GM18907 (cell line): ENCODE measurements around the gene GRWD1.
A peak's percentile ranks its signal among the peaks of the same experiment; 100 is the strongest.
"Not testable (repeated sequence)": the region's sequence is repeated elsewhere in the genome, so short reads cannot be mapped to it uniquely, and the experiment has no call there.

Experiments
- ATAC-seq: cut with Tn5 transposase; IDR thresholded peaks from one replicate; pipeline ENCODE4 v1.9.1; 2021; ENCODE audit warnings: mild to moderate bottlenecking, moderate library complexity; ENCODE audit not compliant: unreplicated experiment

The GRWD1 gene

GRCh38 chr19:48478339-48479256 lies 32.8 kb downstream of the GRWD1 start:
- no peak for ATAC-seq

- ATAC-seq: no peak
Observed at GRCh38 chr19:48479686-48480085, 33.9 kb downstream of the GRWD1 start.

- ATAC-seq: no peak
Observed at GRCh38 chr19:48480183-48480557, 34.4 kb downstream of the GRWD1 start.

- peak; percentile 42 for ATAC-seq
Observed at GRCh38 chr19:48480558-48481500, 35.0 kb downstream of the GRWD1 start.

GRCh38 chr19:48481846-48482639 lies 36.3 kb downstream of the GRWD1 start:
- ATAC-seq: no peak

- no peak for ATAC-seq
Observed at GRCh38 chr19:48483301-48483700, 37.5 kb downstream of the GRWD1 start.

- ATAC-seq: no peak
Observed at GRCh38 chr19:48484247-48484893, 38.6 kb downstream of the GRWD1 start.

GRCh38 chr19:48484931-48485612 lies 39.3 kb downstream of the GRWD1 start:
- no peak for ATAC-seq

- ATAC-seq: not testable (repeated sequence)
Observed at GRCh38 chr19:48486706-48487105, 40.9 kb downstream of the GRWD1 start.

- ATAC-seq: no peak
Observed at GRCh38 chr19:48487544-48487943, 41.8 kb downstream of the GRWD1 start.

GRCh38 chr19:48487948-48488347 lies 42.2 kb downstream of the GRWD1 start:
- no peak for ATAC-seq

- ATAC-seq: not testable (repeated sequence)
Observed at GRCh38 chr19:48488478-48488877, 42.7 kb downstream of the GRWD1 start.

- no peak for ATAC-seq
Observed at GRCh38 chr19:48489608-48490216, 43.9 kb downstream of the GRWD1 start.

- ATAC-seq: no peak
Observed at GRCh38 chr19:48490981-48491792, 45.4 kb downstream of the GRWD1 start.

- no peak for ATAC-seq
Observed at GRCh38 chr19:48491793-48492123, 46.0 kb downstream of the GRWD1 start.

- ATAC-seq: peak; percentile 56
Observed at GRCh38 chr19:48492925-48493717, 47.3 kb downstream of the GRWD1 start.

- no peak for ATAC-seq
Observed at GRCh38 chr19:48493718-48494401, 48.1 kb downstream of the GRWD1 start.
